ENCODE measurements around the gene FAM107A.

Gene FAM107A, protein sequence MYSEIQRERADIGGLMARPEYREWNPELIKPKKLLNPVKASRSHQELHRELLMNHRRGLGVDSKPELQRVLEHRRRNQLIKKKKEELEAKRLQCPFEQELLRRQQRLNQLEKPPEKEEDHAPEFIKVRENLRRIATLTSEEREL

DNA sequence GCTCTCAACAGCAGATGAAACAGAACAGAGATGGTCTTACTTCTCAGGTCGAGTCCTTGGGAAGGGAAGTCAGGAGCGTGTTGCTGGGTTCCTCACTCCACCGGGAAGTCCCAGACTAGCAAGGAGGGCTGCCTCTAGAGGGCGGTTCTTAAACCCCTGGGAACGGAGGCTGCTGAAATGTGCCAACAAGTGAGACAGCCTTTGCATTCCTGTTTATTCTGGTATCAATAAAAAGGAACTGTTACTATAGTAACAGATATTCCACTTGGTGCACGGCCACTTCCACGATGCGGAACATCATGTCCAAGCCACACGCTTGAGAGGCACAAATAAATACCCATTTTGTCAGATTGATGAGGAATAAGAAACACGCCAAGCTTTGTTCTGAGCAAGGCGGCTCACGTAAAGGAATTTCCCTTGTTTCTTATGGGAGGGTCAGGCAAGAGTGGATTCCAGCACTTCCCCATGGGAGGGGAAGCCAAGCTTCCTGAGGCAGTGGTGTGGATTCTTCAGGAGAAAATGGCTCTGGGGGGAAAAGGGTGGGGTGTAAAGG lies at the start of gene FAM107A:
FAM107A (minus strand) TSS at position 123 of the 553 bp plus-strand sequence. CDS start 7,531 bp downstream, outside the sequence.
- no peaks in the 10 kb centered on the region for H3K27me3 ChIP-seq (ENCODE audit: control insufficient read depth, insufficient read depth, low read length)
- no peak within 1 kb of the TSS for H2AFZ ChIP-seq
- H3K79me2 ChIP-seq: no peaks in the 10 kb centered on the region
- TF ChIP-seq, protein P1, sequence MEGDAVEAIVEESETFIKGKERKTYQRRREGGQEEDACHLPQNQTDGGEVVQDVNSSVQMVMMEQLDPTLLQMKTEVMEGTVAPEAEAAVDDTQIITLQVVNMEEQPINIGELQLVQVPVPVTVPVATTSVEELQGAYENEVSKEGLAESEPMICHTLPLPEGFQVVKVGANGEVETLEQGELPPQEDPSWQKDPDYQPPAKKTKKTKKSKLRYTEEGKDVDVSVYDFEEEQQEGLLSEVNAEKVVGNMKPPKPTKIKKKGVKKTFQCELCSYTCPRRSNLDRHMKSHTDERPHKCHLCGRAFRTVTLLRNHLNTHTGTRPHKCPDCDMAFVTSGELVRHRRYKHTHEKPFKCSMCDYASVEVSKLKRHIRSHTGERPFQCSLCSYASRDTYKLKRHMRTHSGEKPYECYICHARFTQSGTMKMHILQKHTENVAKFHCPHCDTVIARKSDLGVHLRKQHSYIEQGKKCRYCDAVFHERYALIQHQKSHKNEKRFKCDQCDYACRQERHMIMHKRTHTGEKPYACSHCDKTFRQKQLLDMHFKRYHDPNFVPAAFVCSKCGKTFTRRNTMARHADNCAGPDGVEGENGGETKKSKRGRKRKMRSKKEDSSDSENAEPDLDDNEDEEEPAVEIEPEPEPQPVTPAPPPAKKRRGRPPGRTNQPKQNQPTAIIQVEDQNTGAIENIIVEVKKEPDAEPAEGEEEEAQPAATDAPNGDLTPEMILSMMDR (IDR thresholded peaks at IDR 0.05): no peak
- H3K4me2 ChIP-seq (ENCODE audit: low read length): no peak within 1 kb of the TSS
- no peaks in the 10 kb centered on the region for H3K4me1 ChIP-seq
- no peak within 1 kb of the TSS for H3K4me3 ChIP-seq (ENCODE audit: low read depth, low read length)
- no peaks in the 10 kb centered on the region for H3K36me3 ChIP-seq (ENCODE audit: control insufficient read depth, insufficient read depth, low read length)
- peak within 1 kb of the TSS; percentile 78 for H3K27ac ChIP-seq
- peak within 1 kb of the TSS; percentile 23 for H3K9ac ChIP-seq
- H3K9me3 ChIP-seq (ENCODE audit: control insufficient read depth, low read length): no peaks in the 10 kb centered on the region

DNA sequence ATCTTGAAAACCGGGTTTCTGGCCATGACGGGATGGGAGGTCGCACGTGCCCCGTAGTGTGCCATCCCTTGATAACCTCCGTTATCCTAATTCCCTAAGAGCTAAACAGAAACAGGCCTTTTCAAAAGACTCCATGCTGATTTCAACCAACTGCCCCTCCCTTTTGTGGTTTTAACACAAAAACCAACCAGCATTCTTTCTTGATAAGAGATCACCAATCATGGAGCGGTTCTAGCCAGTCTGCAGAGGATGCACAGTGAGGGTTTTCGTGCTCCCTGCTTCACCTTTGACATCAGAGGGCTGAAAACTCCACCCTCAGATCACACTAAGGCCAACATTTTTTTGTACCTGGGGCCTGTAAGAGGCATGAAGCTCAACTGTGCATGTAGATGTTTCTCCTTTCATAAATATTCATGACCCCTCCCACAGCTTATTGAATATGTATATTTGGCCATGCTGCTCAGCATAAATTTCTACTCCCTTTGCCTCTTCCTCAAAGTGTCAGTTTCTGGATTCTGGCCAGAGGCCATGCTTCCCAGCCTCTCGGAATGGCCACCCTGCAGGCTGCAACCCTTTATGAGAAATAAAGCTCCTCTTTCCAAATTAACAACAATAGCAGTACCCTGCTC lies 48.1 kb upstream of the FAM107A start:
- Histone ChIP-seq H3K79me2 (no peaks in the 10 kb centered on the region), H3K36me3 (ENCODE audit: control insufficient read depth, insufficient read depth, low read length) (no peaks in the 10 kb centered on the region), H3K4me2 (ENCODE audit: low read length) (no peak overlapping the region), H3K27ac (no peak overlapping the region), H3K4me1 (peaks cover 4% of the 10 kb centered on the region), H2AFZ (no peak overlapping the region), H3K9ac (no peak overlapping the region), H3K4me3 (ENCODE audit: low read depth, low read length) (no peak overlapping the region), H3K27me3 (ENCODE audit: control insufficient read depth, insufficient read depth, low read length) (no peaks in the 10 kb centered on the region), H3K9me3 (ENCODE audit: control insufficient read depth, low read length) (no peaks in the 10 kb centered on the region)
- TF ChIP-seq, protein P1 (IDR thresholded peaks at IDR 0.05): no peak

DNA sequence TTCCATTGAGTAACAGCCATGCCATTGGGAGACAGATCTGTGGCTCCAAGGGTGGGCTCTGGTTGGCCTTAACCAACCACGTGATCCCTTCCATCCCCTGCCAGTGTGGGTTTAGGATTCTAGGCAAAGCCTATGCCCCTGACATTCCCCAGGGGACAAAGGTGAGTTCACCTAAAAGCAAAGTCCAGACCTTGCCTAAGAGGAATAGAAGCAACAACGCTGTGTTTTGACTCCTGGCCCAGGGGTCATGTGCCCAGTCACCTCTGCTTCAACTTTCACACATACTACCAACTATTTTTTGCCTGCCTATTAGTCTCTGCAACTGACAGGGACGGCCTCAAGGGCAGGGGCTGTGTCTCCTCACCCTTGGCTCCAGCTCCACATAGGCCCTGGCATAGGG lies 47.4 kb upstream of the FAM107A start:
- Histone ChIP-seq H3K36me3 (ENCODE audit: control insufficient read depth, insufficient read depth, low read length) (no peaks in the 10 kb centered on the region), H3K9me3 (ENCODE audit: control insufficient read depth, low read length) (no peaks in the 10 kb centered on the region), H3K4me1 (peaks cover 4% of the 10 kb centered on the region), H3K79me2 (no peaks in the 10 kb centered on the region), H3K4me2 (ENCODE audit: low read length) (no peak overlapping the region), H3K9ac (no peak overlapping the region), H3K4me3 (ENCODE audit: low read depth, low read length) (no peak overlapping the region), H2AFZ (no peak overlapping the region), H3K27me3 (ENCODE audit: control insufficient read depth, insufficient read depth, low read length) (no peaks in the 10 kb centered on the region), H3K27ac (no peak overlapping the region)
- TF ChIP-seq, protein P1 (IDR thresholded peaks at IDR 0.05): no peak

DNA sequence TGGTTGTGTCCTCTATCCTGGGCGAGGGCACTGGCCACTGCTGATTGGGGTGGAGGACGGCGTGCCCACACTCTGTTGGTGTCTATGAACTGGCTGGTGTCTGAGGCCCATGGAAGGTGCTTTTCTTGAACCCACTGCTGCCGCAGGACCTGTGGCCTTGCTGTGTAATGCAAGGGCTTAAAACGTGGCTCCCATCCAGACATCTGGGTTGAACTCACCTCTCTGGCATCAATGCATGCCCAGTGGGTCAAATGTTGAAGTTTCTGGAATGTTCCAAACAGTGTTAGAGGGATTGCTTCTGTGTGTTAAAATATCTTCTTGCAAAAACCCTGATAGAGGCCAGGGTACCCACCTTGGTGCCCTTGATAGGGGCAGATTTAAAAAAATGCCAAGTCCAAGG lies 46.8 kb upstream of the FAM107A start:
- peaks cover 4% of the 10 kb centered on the region for H3K4me1 ChIP-seq
- H2AFZ ChIP-seq: no peak overlapping the region
- TF ChIP-seq, protein P1 (IDR thresholded peaks at IDR 0.05): no peak
- no peaks in the 10 kb centered on the region for H3K9me3 ChIP-seq (ENCODE audit: control insufficient read depth, low read length)
- H3K79me2 ChIP-seq: no peaks in the 10 kb centered on the region
- no peak overlapping the region for H3K9ac ChIP-seq
- no peaks in the 10 kb centered on the region for H3K27me3 ChIP-seq (ENCODE audit: control insufficient read depth, insufficient read depth, low read length)
- H3K27ac ChIP-seq: no peak overlapping the region
- H3K4me3 ChIP-seq (ENCODE audit: low read depth, low read length): no peak overlapping the region
- no peaks in the 10 kb centered on the region for H3K36me3 ChIP-seq (ENCODE audit: control insufficient read depth, insufficient read depth, low read length)
- H3K4me2 ChIP-seq (ENCODE audit: low read length): no peak overlapping the region

Data from parathyroid adenoma (tissue), 2 donors.